ENCODE data around the gene SLC35B3.
"Not testable (repeated sequence)": the region's sequence is repeated elsewhere in the genome, so short reads cannot be mapped to it uniquely, and the experiment has no call there.

SLC35B3 gene

DNA sequence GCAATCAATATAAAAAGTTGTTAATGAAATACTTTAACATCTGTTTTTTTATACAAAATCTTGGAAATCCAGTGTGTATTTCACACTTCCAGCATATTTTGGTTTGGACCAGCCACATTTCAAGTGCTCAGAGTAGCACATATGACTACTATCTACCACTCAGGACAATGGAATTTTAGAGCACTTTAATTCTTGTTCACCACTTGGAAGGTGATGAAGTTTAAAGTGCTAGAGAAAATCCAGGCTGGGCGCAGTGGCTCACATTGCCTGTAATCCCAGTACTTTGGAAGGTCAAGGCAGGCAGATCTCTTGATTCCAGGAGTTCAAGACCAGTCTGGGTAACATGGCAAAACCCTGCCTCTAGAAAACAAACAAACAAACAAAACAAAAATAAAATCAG, 6.1 kb upstream of the SLC35B3 start:
- Histone ChIP-seq H3K9me3 (ENCODE audit: control insufficient read depth in 2 of 2, low read length in 2 of 2) (no peaks in the 10 kb centered on the region), H3K4me3 (ENCODE audit: low read length in 2 of 2) (no peak overlapping the region), H3K4me1 (ENCODE audit: control insufficient read depth, insufficient read depth, low read length) (no peaks in the 10 kb centered on the region), H3K36me3 (ENCODE audit: control insufficient read depth in 2 of 2, insufficient read depth in 2 of 2, low read length in 2 of 2) (no peaks in the 10 kb centered on the region), H3K27me3 (ENCODE audit: control insufficient read depth in 1 of 2, insufficient read depth in 2 of 2, low read length in 2 of 2) (no peaks in the 10 kb centered on the region), H3K9ac (ENCODE audit: low read length in 2 of 2) (no peak overlapping the region), H3K27ac (ENCODE audit: low read length) (no peak overlapping the region)

DNA sequence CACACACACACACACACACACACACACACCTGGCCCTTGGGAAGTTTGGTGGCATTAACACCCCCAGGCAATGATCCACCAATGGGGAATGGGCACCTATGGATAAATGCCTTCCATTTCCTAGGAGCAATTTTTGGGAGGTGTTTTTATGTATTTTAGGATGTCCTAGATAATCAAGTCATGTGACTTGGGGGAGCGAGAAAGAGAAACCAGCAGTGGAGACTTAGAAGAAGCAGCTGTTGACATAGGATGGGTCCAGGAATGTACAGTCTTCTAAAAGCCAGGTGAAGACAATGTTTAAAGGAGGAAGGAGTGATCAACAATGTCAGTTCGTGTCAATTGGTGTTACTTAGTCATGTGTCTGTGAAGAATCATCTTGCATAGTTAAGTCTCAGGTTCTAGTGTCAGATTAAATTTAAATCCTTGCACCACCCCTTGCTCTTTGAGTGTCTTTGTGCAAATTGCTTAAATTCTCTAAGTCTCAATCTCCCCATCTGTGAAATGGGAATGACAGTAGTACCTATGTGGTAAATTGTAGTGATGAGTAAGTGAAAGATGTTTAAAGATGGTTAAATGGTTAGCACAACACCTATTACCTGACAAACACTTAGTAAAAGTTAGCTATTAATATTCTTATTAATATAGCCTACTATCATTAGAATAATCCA, 4.4 kb upstream of the SLC35B3 start:
- Histone ChIP-seq H3K4me1 (ENCODE audit: control insufficient read depth, insufficient read depth, low read length) (no peaks in the 10 kb centered on the region), H3K9ac (ENCODE audit: low read length in 2 of 2) (no peak overlapping the region)

DNA sequence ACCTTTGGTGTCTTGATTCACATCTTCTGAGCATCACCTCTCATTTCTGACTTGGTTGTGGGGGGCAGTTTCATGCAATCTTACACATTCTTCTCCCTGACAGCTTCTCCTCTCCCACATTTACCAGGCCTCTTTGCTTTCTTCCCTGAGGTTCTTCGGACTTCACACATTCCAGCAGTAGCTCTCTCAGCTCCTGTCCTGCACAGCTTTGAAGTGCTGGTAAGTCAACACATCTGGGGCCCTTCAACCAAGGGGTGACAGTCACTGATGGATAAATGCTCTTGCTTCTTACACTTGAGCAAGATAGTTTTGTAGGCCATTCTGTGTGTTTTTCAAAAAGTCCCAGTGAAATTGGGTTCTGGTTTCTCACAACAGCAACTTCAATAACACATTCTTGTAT, 2.5 kb upstream of the SLC35B3 start:
- Histone ChIP-seq H3K4me1 (ENCODE audit: control insufficient read depth, insufficient read depth, low read length) (peaks cover 5% of the 10 kb centered on the region), H3K36me3 (ENCODE audit: control insufficient read depth in 2 of 2, insufficient read depth in 2 of 2, low read length in 2 of 2) (no peaks in the 10 kb centered on the region), H3K4me3 (ENCODE audit: low read length in 2 of 2) (no peak overlapping the region), H3K9ac (ENCODE audit: low read length in 2 of 2) (no peak overlapping the region), H3K27ac (ENCODE audit: low read length) (no peak overlapping the region), H3K9me3 (ENCODE audit: control insufficient read depth in 2 of 2, low read length in 2 of 2) (no peaks in the 10 kb centered on the region), H3K27me3 (ENCODE audit: control insufficient read depth in 1 of 2, insufficient read depth in 2 of 2, low read length in 2 of 2) (no peaks in the 10 kb centered on the region)

More for the DNA sequence above, 4.4 kb upstream of the SLC35B3 start:
- Histone ChIP-seq H3K27me3 (ENCODE audit: control insufficient read depth in 1 of 2, insufficient read depth in 2 of 2, low read length in 2 of 2) (no peaks in the 10 kb centered on the region), H3K36me3 (ENCODE audit: control insufficient read depth in 2 of 2, insufficient read depth in 2 of 2, low read length in 2 of 2) (no peaks in the 10 kb centered on the region), H3K27ac (ENCODE audit: low read length) (no peak overlapping the region), H3K4me3 (ENCODE audit: low read length in 2 of 2) (no peak overlapping the region), H3K9me3 (ENCODE audit: control insufficient read depth in 2 of 2, low read length in 2 of 2) (no peaks in the 10 kb centered on the region)

DNA sequence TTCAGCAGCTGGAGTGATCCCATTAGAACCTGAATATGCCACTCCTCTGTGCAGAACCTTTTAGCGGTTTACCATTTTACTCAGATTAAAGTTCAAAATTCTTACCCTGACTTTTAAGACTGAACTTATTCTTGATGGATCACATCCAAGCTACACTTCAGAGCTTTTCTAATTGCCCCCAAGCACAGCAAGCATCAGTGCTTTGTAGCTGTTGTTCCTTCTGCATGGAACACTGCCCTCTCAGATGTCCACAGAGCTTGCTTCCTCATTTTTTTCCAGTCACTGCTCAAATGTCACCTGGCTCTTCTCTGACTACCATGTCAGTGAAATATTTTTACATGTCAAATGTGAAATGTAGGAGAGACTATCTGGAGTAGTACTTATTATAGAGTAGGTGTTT, 1.6 kb upstream of the SLC35B3 start:
- no peaks in the 10 kb centered on the region for H3K36me3 ChIP-seq (ENCODE audit: control insufficient read depth in 2 of 2, insufficient read depth in 2 of 2, low read length in 2 of 2)
- no peaks in the 10 kb centered on the region for H3K9me3 ChIP-seq (ENCODE audit: control insufficient read depth in 2 of 2, low read length in 2 of 2)
- no peaks in the 10 kb centered on the region for H3K27me3 ChIP-seq (ENCODE audit: control insufficient read depth in 1 of 2, insufficient read depth in 2 of 2, low read length in 2 of 2)
- H3K27ac ChIP-seq (ENCODE audit: low read length): no peak overlapping the region
- peaks cover 5% of the 10 kb centered on the region for H3K4me1 ChIP-seq (ENCODE audit: control insufficient read depth, insufficient read depth, low read length)
- H3K4me3 ChIP-seq (ENCODE audit: low read length in 2 of 2): no peak overlapping the region
- H3K9ac ChIP-seq (ENCODE audit: low read length in 2 of 2): no peak overlapping the region

DNA sequence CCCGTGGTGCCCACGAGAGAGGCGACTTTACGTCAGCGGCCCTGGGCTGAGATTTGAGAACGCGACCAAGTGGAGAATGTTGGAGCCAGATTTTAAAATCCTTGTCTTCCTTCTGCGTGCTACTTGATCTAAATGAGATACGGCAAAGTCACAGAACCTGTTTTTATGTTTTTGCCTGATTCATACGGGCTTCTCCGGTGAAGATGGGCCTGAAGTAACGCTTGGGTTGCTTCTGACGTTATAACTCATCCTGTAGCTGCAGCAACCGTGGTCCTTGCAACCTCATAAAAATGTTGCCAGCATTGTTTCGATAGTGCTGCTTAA, 462 bp upstream of the SLC35B3 start:
- H3K36me3 ChIP-seq (ENCODE audit: control insufficient read depth in 2 of 2, insufficient read depth in 2 of 2, low read length in 2 of 2): no peaks in the 10 kb centered on the region
- peak overlapping the region; percentile 99 for H3K4me3 ChIP-seq (ENCODE audit: low read length in 2 of 2)
- no peaks in the 10 kb centered on the region for H3K27me3 ChIP-seq (ENCODE audit: control insufficient read depth in 1 of 2, insufficient read depth in 2 of 2, low read length in 2 of 2)
- H3K9me3 ChIP-seq (ENCODE audit: control insufficient read depth in 2 of 2, low read length in 2 of 2): no peaks in the 10 kb centered on the region
- peak overlapping the region; percentile 98 to 99 for H3K9ac ChIP-seq (ENCODE audit: low read length in 2 of 2)
- H3K4me1 ChIP-seq (ENCODE audit: control insufficient read depth, insufficient read depth, low read length): peaks cover 5% of the 10 kb centered on the region
- peak overlapping the region; percentile 78 for H3K27ac ChIP-seq (ENCODE audit: low read length)

DNA sequence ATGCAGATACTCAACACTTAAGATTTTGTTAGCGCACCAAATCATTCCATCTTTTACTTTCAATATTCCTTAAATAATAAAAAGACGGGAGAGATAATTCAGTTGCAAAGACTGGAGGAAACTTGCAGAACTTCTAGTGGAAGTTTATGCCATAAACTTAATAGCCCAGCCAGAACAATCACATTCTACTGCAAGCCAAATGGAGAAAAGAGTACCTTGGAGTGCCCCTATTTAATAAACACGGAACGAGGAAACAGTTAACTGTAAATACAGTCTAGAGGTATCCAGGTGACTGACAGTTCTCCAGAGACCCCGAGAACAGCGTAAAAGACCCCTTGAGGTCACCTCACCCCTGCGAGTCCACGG, 635 bp downstream of the SLC35B3 start:
- peak overlapping the region; percentile 78 for H3K27ac ChIP-seq (ENCODE audit: low read length)
- H3K27me3 ChIP-seq (ENCODE audit: control insufficient read depth in 1 of 2, insufficient read depth in 2 of 2, low read length in 2 of 2): no peaks in the 10 kb centered on the region
- H3K9me3 ChIP-seq (ENCODE audit: control insufficient read depth in 2 of 2, low read length in 2 of 2): no peaks in the 10 kb centered on the region
- peak overlapping the region; percentile 98 to 99 for H3K9ac ChIP-seq (ENCODE audit: low read length in 2 of 2)
- peaks cover 5% of the 10 kb centered on the region for H3K4me1 ChIP-seq (ENCODE audit: control insufficient read depth, insufficient read depth, low read length)
- H3K36me3 ChIP-seq (ENCODE audit: control insufficient read depth in 2 of 2, insufficient read depth in 2 of 2, low read length in 2 of 2): peaks cover 0 to 2% of the 10 kb centered on the region in 2 donors
- H3K4me3 ChIP-seq (ENCODE audit: low read length in 2 of 2): peak overlapping the region; percentile 99

DNA sequence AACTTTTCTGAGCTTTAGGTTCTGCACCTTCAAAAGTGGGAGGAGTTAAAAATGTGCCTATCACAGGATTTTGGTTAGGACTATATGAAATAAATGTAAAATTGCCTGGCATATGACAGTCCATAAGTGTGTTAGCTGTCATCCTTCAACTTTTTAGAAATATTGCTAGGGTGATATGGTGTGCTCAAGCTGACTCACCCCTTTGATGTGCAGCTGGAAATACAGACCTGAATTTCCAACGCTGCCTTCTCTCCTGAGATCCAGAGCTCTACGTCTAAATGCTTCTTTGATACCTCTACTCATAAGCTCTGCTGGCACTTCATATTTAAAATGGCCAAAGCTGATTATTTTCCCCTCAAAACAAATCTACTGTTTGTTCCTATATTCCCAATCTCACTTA, 2.7 kb downstream of the SLC35B3 start:
- no peak overlapping the region for H3K27ac ChIP-seq (ENCODE audit: low read length)
- peaks cover 5% of the 10 kb centered on the region for H3K4me1 ChIP-seq (ENCODE audit: control insufficient read depth, insufficient read depth, low read length)
- H3K4me3 ChIP-seq (ENCODE audit: low read length in 2 of 2): no peak overlapping the region
- H3K27me3 ChIP-seq (ENCODE audit: control insufficient read depth in 1 of 2, insufficient read depth in 2 of 2, low read length in 2 of 2): no peaks in the 10 kb centered on the region
- H3K9ac ChIP-seq (ENCODE audit: low read length in 2 of 2): no peak overlapping the region
- H3K9me3 ChIP-seq (ENCODE audit: control insufficient read depth in 2 of 2, low read length in 2 of 2): no peaks in the 10 kb centered on the region
- H3K36me3 ChIP-seq (ENCODE audit: control insufficient read depth in 2 of 2, insufficient read depth in 2 of 2, low read length in 2 of 2): peaks cover 0 to 2% of the 10 kb centered on the region in 2 donors

DNA sequence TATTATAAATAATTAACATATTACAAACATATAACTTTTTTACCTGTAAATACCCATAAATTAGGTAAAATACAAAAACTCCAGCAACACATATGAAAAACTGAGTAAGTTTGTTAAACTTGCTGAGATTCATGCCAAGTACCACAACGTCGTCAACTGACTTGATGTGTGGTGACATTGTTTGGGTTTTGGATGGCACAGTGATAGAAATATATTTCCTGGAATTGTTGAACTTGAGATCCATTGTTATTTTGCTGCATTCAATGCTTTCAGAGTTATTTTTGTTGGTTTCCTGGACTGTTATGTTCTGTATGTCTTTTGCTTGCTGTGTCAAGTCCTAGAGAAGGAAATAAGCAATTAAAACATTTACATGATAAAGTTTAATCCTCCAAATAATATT, 5.5 kb downstream of the SLC35B3 start:
- peaks cover 5% of the 10 kb centered on the region for H3K4me1 ChIP-seq (ENCODE audit: control insufficient read depth, insufficient read depth, low read length)
- H3K36me3 ChIP-seq (ENCODE audit: control insufficient read depth in 2 of 2, insufficient read depth in 2 of 2, low read length in 2 of 2): peaks cover 2 to 11% of the 10 kb centered on the region in 2 donors
- no peaks in the 10 kb centered on the region for H3K27me3 ChIP-seq (ENCODE audit: control insufficient read depth in 1 of 2, insufficient read depth in 2 of 2, low read length in 2 of 2)
- H3K9ac ChIP-seq (ENCODE audit: low read length in 2 of 2): no peak overlapping the region
- no peaks in the 10 kb centered on the region for H3K9me3 ChIP-seq (ENCODE audit: control insufficient read depth in 2 of 2, low read length in 2 of 2)
- H3K4me3 ChIP-seq (ENCODE audit: low read length in 2 of 2): no peak overlapping the region
- H3K27ac ChIP-seq (ENCODE audit: low read length): no peak overlapping the region

DNA sequence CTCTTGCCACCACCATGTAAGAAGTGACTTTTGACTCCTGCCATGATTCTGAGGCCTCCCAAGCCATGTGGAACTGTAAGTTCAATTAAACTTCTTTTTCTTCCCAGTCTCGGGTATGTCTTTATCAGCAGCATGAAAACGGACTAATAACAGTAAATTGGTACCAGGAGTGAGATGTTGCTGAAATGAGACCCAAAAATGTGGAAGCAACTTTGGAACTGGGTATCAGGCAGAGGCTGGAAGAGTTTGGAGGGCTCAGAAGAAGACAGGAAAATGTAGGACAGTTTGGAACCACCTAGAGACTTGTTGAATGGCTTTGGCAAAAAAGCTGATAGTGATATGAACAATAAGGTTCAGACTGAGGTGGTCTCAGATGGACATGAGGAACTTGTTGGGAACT, 8.8 kb downstream of the SLC35B3 start:
- peaks cover 2 to 11% of the 10 kb centered on the region in 2 donors for H3K36me3 ChIP-seq (ENCODE audit: control insufficient read depth in 2 of 2, insufficient read depth in 2 of 2, low read length in 2 of 2)
- H3K4me1 ChIP-seq (ENCODE audit: control insufficient read depth, insufficient read depth, low read length); H3K27me3 ChIP-seq (ENCODE audit: control insufficient read depth in 1 of 2, insufficient read depth in 2 of 2, low read length in 2 of 2); H3K9me3 ChIP-seq (ENCODE audit: control insufficient read depth in 2 of 2, low read length in 2 of 2); H3K4me3 ChIP-seq (ENCODE audit: low read length in 2 of 2); H3K27ac ChIP-seq (ENCODE audit: low read length); H3K9ac ChIP-seq (ENCODE audit: low read length in 2 of 2): not testable (repeated sequence)

DNA sequence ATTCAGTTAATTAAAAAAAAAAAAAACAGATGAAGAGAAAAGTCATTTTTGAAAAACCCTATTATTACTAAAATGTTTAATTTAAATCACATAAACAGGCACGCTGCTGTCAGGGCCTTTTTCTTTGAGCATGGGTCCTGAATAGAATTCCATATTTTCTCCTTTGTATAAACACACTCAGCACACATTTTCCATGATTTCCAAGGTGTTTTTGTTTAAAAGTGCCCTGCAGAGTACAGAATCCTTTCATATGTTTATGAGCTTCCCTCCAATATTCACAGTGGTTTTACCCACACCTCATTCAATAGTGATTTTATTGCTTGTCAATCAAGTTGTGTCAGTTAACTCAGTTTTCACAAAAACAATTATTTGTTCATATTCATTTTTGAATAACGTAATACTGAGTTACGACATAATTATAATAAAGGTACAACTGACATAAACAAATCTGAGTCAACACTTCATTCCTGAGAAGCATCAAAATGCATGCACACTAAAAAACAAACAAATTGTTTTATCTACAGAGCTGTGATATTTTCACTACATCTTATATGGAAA, 15.2 kb downstream of the SLC35B3 start:
- Histone ChIP-seq H3K4me3 (ENCODE audit: low read length in 2 of 2) (no peak overlapping the region), H3K27me3 (ENCODE audit: control insufficient read depth in 1 of 2, insufficient read depth in 2 of 2, low read length in 2 of 2) (no peaks in the 10 kb centered on the region), H3K9me3 (ENCODE audit: control insufficient read depth in 2 of 2, low read length in 2 of 2) (no peaks in the 10 kb centered on the region), H3K36me3 (ENCODE audit: control insufficient read depth in 2 of 2, insufficient read depth in 2 of 2, low read length in 2 of 2) (peaks cover 12% of the 10 kb centered on the region in 2 donors), H3K4me1 (ENCODE audit: control insufficient read depth, insufficient read depth, low read length) (no peaks in the 10 kb centered on the region), H3K27ac (ENCODE audit: low read length) (no peak overlapping the region), H3K9ac (ENCODE audit: low read length in 2 of 2) (no peak overlapping the region)

DNA sequence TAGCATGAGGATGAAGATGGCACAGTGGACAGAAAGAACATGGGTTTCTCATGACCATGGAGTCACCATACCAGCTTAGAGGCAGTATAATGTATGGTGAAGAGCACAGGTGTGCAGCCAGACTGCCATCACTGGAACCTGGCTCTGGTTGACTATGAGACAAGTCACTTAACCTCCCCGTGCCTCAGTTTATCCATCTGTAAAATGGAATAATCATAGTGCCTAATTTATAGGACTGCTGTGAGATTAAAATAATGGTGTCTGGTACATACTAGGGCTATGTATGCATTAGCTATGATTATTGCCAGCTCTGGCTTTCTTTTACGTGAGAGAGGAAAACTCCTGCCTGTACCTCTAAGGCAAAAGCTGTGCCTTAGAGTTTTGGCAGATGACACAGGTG, 19.4 kb downstream of the SLC35B3 start:
- no peak overlapping the region for H3K4me3 ChIP-seq (ENCODE audit: low read length in 2 of 2)
- no peaks in the 10 kb centered on the region for H3K9me3 ChIP-seq (ENCODE audit: control insufficient read depth in 2 of 2, low read length in 2 of 2)
- H3K27ac ChIP-seq (ENCODE audit: low read length): no peak overlapping the region
- no peaks in the 10 kb centered on the region for H3K27me3 ChIP-seq (ENCODE audit: control insufficient read depth in 1 of 2, insufficient read depth in 2 of 2, low read length in 2 of 2)
- H3K36me3 ChIP-seq (ENCODE audit: control insufficient read depth in 2 of 2, insufficient read depth in 2 of 2, low read length in 2 of 2): peaks cover 26 to 30% of the 10 kb centered on the region in 2 donors
- H3K4me1 ChIP-seq (ENCODE audit: control insufficient read depth, insufficient read depth, low read length): no peaks in the 10 kb centered on the region
- H3K9ac ChIP-seq (ENCODE audit: low read length in 2 of 2): no peak overlapping the region

Data from stomach smooth muscle (tissue), 2 donors.